Measurements from ENCODE around the gene THAP7.

The THAP7 gene

DNA sequence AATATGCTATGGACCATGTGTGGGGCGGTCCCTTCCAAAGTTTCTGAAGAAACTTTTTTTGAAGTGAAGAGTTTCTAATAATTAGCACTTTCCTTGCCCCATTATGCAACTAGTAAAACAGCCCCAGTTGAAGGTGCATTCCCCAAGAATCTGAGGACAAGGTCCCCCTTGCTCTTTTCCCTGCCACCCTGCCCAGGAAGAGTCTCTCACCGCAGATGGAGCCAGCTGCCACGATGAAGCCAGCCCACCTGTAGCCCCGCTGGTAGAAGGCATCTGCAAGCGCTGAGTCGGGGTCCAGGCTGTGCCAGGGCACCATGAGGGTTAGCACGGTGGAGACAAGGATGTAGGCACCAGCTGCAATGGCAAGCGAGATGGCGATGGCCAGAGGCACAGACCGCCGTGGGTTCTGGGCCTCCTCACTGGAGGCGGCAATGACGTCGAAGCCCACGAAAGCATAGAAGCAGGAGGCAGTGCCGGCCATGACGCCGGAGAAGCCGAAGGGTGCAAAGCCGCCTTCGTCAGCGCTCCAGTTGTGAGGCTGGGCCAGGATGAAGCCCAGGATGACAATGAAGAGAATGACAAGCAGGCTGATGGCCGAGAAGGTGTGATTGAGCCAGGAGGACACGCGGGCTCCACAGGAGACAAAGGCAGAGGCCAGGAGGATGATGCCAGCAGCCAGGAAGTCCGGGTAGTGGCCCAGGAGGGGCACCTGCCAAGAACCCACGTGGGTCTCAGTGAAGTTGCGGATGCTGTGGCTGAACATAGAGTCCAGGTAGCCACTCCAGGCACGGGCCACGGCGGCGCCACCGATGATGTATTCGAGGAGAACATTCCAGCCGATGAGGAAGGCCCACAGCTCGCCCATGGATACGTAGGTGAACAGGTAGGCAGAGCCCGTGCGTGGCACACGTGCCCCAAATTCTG, 29.0 kb upstream of the THAP7 start:
- no peak for DNase-seq (ENCODE audit: low read depth)

DNA sequence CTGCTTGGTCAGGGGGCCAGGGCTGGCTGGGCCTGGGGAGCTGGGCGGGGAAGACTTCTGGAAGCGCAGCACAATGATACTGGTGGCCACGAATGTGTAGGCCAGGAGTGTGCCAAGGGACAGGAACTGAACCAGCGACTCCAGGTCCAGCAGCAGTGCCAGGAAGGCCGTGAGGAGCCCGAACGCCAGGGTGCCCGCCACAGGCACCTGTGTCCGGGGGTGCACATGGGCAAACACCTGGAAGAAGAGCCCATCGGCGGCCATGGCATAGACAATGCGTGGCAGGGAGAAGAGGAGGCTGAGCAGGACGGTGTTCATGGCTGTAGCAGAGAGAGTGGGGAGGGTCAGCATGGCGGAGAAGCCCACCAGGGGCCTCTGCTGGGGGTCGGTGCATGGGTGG, 28.1 kb upstream of the THAP7 start:
- DNase-seq (ENCODE audit: low read depth), result no peak

DNA sequence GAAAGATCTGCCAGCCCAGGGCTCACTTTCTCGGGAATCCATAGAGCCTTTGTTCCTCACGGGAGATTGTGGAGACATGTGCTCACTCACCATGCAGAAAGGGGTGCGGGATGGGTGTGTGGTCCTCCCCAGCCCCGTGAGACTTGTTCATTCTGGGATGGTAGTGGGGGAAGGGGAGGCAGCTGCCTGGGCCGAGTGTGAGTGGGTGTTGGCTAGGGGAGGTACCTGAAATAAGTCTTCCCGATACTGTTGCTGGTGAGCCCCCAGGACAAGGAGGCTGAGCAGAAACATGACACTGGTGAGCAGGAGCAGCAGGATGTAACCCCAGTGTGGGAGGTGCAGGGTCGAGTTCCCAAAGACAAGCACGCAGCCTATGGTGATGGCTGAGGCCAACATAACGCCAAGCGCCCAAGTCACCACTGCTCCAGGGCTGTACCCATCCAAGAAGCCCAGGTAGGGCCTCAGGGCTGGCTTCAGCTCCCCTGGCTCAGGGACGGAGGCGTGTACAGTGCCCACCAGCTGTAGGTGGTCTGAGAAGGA, 27.6 kb upstream of the THAP7 start:
- no peak for DNase-seq (ENCODE audit: low read depth)

DNA sequence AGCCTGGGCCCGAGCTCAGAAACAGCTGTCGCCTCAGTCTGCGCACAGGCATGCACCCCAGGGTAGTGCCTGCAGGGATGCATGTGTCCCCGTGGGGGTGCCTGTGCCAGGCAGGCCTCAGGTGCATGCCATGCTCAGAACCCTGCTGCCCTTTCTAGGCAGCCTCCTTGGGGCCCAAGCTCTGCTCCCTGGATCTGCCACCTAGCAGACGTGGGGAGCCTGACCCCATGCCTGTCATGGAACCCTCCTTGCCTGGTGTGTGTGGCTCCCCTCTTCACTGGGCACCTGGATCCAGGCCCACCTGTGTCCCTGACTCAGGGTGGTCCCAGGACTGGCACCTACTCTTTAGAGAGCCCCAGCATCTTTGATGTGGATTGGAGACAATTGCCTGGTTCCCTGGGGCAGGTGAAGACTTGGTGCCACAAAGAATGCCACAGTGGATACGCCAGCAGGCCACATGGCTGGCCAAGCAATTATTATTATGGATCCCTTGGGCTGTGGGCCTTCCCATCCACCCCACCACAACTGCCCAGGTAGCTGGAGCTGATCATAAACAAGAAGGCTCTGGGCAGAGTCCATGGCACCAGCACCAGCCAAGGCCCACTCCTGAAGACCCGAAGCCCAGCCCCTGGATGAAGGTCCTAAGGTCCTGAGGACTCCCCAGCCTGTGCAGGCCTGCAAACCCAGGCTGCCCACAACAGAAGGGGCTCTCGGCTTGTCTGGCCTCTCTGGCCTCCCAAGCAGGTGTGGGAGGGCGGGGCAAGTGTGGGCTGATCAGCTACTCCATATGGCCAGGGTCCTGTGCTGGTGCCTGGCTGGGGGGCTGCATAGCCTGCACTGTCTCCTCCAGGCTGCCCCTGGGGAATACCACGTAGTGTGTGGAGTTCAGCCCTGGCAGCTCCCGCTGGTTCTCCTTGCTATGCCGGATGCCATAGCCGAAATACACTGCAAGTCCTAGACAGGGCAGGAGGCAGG, 26.6 kb upstream of the THAP7 start:
- no peak for DNase-seq (ENCODE audit: low read depth)

DNA sequence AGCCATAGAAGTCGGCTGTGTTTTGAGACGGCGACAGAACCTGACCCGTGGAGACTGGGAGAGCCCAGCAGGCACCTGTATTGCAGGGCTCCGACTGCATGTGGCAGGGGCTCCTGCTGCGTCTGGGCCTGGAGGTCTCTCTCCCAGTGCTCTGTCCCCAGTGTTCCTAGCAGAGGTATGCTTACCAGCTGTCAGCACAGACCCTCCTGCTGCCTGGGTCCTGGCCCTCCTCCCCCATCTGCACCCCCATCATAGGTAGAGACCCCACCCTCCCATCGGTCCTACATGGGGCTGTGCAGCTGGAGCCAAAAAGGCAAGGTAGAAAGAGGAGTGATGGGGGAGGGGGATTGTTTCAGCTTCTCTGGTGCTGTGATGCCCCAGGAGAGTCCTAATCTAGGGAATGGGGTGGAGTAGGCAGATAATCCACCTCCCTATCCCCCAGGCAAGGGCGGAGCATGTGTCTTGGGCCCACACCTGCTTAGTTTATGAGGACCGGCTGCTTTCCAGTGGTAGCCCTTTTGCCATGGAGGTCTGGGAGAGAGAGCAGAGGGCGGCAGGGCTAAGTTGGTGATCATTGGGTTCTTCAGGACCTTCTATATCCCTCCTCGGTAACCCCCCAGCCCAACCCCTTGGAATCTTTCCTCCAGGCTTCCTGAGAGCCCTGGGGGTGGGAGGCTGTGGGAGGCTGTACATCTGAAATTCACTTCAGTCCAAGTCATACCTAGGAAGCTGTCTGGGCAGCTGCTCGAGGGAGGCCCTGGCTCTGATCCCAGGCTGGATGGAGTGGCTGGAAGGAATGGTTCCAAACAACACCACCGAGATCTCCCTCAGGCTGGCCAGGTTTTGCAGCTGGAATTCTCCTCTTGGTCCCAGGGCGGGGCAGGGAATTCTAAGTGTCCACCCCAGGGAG, 25.1 kb upstream of the THAP7 start:
- DNase-seq (ENCODE audit: low read depth), result no peak

DNA sequence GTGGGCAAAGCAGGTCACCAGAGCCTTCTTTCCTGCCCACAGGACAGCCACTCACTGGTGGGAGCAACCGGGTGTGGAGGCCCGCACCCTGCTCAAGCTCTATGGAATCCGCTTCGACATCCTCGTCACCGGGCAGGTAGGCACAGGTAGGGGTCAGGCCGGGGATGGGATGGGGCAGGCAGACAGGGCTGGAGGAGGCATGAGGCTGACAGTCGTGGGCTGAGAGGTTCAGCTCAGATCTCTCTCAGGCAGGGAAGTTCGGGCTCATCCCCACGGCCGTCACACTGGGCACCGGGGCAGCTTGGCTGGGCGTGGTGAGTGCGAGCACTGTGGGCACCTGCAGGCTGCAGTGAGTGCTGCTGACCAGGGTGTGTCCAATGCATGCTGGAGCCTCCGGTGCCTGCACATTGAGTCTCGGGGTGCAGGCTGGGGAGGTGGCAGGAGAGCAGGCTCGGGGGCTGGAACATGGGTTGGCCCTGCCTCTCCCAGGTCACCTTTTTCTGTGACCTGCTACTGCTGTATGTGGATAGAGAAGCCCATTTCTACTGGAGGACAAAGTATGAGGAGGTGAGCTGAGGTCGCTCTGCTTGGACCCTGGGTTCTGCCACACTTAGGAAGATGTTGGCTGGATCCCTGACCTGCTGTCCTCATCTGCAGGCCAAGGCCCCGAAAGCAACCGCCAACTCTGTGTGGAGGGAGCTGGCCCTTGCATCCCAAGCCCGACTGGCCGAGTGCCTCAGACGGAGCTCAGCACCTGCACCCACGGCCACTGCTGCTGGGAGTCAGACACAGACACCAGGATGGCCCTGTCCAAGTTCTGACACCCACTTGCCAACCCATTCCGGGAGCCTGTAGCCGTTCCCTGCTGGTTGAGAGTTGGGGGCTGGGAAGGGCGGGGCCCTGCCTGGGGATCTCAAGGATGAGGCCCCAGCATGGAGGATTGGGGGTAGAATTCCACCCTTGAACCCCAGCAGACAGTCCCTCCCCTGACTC, 24.1 kb upstream of the THAP7 start:
- DNase-seq (ENCODE audit: low read depth), result no peak

DNA sequence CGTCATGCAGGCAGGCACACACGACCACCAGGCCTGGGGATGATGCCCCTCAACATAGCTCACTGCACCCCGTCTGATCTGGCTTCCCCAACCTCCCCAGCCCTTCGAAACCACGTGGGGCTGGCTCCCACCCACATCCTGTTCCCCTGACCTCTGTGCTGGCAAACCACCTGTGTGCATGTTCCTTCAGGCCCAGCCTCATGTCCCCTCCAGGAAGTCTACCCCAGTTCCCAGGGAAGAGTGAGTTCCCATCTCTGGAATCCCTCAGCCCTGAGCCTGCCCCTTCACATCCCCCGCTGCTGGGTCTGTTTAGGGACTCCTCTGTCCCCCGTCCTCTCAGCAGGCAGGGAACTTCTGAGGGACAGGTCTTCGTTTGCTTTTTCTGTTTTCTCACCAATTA, 23.3 kb upstream of the THAP7 start:
- no peak for DNase-seq (ENCODE audit: low read depth)

DNA sequence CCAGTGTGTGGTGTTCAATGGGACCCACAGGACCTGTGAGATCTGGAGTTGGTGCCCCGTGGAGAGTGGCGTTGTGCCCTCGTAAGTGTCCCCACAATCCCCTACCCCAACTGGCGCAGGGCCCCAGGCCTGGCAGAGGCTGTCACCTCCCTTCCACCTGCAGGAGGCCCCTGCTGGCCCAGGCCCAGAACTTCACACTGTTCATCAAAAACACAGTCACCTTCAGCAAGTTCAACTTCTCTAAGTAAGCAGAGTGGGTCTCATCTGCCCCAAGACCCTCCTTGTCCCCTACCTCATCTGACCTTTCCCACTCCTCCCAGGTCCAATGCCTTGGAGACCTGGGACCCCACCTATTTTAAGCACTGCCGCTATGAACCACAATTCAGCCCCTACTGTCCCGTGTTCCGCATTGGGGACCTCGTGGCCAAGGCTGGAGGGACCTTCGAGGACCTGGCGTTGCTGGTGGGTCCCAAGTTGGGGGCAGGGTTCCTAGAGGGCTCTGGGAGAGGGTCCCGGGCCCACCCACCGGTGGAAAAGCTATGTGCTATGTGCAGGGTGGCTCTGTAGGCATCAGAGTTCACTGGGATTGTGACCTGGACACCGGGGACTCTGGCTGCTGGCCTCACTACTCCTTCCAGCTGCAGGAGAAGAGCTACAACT, 21.2 kb upstream of the THAP7 start:
- DNase-seq (ENCODE audit: low read depth), result no peak

DNA sequence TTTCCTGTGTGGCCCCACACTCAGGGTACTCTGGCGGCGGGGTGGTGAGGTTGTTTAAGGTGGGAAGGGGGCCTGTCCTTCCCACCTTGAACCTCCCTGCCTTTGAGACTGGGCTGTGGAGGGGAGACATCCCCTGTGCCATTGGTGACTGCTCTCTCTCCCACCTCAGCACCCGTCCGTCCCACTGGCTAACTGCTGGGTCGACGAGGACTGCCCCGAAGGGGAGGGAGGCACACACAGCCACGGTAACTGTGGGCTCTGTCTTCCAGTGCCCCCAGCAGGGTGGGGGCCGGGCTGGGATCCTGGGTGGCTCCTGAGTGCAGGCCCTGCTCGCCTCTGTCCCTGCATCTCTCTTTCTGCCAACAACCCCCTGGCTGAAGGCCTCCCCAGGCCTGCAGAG, 20.6 kb upstream of the THAP7 start:
- no peak for DNase-seq (ENCODE audit: low read depth)

DNA sequence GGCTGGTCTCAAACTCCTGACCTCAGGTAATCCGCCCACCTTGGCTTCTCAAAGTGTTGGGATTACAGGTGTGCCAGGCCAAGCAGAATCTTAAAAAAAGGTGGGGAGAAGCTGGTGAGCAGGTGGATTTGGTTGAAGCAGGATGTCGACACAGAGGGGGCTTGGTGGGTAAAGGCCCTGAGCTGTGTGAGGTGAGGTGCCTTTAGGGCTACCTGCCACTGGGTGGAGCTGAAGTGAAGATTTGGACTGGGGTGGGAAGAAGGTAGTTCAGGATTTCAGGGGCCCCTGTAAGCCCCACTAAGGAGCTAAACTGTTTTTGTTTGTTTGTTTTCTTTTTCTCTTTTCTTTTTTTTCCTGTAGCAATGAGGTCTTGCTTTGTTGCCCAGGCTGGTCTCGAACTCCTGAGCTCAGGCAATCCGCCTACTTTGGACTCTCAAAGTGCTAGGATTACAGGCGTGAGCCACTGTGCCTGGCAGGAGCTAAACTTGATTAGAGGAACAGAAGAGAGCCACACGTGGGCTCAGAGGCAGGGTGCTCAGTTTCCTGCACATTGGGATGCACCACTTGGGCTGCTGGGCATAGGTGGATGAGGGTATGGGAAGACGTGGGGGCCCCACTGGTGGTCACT, 19.0 kb upstream of the THAP7 start:
- DNase-seq (ENCODE audit: low read depth), result no peak

DNA sequence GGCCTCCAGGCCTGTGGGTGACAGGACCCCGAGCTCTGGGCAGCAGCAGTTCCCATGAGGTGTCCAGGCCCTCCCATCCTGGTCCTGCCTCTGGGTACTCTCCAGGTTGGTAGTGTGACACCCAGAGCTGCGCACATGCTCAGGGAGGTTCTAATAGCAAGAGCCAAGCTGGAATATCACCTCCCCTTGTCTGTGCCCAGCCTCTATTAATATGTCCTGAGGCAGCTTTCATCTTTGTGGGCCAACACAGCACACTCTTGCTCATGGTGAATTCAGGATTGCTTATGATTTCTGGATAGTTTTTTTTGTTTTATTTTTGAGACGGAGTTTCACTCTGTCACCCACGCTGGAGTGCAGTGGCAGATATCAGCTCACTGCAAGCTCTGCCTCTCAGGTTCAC, 16.4 kb upstream of the THAP7 start:
- no peak for DNase-seq (ENCODE audit: low read depth)

DNA sequence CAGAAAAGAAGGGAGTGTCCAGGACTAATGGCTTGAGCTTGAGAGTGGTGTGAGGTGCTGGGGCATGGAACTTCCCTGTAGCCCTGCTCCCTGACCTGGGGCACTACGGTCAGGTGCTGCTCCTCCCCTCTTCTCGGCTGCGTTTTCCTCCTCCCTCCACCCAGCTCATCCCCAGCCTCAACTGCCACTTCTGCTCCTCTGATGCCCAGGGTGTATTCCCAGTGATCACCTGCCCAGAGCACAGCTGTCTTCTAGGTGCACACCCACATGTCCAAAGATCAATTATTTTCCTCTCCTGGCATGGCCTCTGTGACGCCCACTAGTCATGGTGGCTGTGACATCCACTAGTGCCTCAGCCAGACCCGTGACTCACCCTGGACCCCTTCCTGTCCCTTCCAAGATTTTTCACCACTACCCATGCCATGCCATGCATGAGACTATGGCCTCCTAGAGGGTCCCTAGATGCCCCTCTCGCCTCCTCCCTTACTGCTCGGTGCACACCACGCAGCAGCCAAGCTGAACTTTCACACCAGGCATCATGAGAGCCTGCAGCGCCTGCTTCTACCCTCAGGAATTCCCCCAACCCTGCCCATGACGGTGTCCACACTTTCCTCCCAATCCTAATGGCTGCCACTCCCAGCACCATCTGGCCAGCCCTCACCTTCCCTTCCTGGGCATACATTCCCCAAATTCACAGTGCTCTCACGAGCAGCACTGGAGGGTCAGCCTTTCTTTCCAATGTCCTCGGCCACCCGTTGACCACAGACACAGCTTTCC, 14.9 kb upstream of the THAP7 start:
- no peak for DNase-seq (ENCODE audit: low read depth)

DNA sequence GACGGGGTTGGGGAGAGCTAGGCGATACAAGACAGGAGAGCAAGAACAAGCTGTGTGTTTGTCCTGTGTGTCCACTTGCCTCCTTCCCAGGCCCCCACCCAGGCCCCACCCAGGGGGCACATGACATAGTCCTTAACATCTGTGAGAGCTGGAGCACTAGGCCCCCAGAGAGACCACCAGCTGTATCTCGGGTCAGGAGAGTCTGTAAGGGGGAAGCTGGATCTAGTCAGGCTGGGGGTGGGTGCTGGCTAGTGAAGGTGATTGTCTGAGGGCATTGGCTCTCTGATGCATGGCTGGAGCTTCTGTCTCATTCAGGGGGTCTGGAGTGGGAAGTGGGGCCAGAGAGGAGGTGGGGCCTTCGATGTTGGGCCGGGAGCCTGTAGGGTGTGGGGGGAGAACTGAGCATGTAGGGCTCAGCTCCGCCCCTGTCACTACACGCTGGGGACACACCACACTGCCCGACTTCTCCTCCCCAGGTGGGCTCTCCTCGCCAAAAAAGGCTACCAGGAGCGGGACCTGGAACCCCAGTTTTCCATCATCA, 13.6 kb upstream of the THAP7 start:
- no peak for DNase-seq (ENCODE audit: low read depth)

DNA sequence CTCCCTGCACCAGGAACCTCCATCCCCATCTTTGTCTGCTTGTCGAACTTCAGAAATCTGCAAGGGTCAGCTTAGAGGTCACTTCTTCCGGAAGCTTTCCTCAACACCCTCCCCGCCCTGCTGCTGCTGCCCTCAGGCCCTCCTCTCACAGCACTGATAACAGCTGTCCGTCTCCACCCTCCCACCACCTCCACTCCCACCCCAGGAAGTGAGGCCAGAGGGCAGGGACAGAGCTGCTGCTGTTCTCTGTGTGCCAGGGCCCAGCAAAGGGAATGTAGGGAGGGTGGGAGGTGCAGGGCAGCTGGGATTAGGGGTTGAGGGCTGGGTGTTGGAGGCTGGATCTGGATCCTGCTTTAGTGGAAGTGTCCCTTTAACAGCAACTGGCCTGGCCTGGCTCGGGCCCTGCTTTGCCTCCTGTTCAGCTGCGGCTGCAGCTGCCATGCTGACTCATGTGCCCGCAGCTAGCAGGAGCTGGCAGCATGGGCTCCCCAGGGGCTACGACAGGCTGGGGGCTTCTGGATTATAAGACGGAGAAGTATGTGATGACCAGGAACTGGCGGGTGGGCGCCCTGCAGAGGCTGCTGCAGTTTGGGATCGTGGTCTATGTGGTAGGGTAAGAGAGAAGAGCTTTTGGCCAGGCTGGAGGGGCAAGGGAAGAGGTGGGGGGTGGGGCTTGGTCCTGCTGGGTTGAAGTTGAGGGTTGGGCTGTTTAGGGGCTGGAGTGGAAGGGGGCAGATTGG, 13.0 kb upstream of the THAP7 start, which contains the start of gene P2RX6:
Gene P2RX6, plus strand, starts transcription at position 440 of the 740 bp plus-strand sequence. Its CDS starts 10 bp downstream, at position 450.
- peak; percentile 34 for DNase-seq (ENCODE audit: low read depth)

DNA sequence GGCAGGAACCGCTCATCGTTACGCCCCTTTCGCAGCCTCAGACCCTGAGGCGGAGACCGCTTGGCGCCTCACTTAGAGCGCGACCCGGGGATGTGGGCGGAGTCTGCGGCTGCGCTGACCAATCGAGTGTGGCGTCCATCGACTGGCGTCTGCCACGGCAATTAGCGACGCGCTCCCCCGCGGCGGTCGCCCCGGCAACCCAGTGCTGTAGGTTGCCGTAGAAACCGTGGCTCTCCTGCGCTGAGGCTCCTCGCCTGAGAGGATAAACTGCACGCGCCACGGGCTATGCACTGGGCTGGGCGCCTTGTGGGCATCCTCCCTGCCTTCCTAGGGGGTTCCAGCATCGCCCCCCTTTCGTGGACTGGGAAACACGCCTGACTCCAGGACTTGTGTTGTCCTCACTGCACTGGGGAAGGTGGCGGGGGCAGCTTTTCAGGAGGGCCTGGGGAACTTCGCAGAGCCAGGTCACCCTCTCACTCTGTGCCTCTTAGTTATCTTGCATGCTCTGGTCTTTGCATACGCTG, 12.3 kb upstream of the THAP7 start:
- DNase-seq (ENCODE audit: low read depth), result peak; percentile 84

DNA sequence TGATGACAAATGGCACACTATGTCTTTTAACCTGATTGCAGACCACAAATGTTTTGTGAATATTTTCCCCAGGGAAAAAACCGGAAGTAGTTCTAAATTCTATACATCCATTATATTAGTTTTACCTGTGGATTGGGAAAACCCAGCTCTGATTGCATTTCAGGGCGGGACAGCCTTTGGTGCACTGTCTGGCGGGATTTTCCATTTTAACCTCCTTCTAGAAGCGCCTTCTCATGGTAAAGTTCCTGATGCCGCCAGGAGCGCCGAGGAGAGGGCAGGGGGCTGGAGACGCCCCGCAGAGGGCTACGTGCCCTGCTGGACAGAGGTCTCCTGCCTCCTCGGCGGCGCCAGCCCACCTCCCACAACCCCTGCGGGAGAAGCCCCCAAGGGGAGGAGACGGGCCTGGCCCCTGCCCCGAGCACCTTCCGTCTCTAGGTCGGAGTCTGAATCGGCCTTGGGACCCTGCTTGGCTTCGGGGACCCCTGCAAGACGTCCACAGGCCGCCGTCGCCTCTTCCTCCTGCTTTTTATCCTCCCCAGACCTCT, 11.8 kb upstream of the THAP7 start:
- no peak for DNase-seq (ENCODE audit: low read depth)

Data from fibroblast of the conjunctiva (primary cell).